Cardiac septum (tissue), 1 donor: ENCODE measurements around the gene TOR1AIP2. TPM values are rescaled to one million over a fixed set of nuclear protein-coding genes. Genes with fewer than 3 reads are reported as not detected.

Source experiments
- DNase-seq: peaks from one replicate; pipeline ENCODE4 v3.0.0-alpha.2; 2020; ENCODE audit warnings: low spot score
- intact Hi-C: fragments of 100-400 bp; cut with DNase I; formaldehyde crosslinking; loops from one replicate; pipeline ENCODE4 v1.14.0; 2022
- long read RNA-seq: library from polyadenylated mRNA; unstranded; transcript quantifications from one replicate; pipeline ENCODE4 v2.0.0, GENCODE V29; 2021
- total RNA-seq: library from RNA; stranded (reverse); fragmentation: NEBNext Ultra II Directional; extraction: Animal tissue kit (Norgen Biotek cat#: 25700); gene quantifications from one replicate; pipeline ENCODE4 v1.2.1, GENCODE V29; 2021
- donor health status: DM: no; HTN: no; CAD: no.

The TOR1AIP2 gene
- 45.5 TPM for total RNA-seq
- long read RNA-seq, full-length matches to known transcripts = 1 of 7 reads
- long read RNA-seq, partial matches to known transcripts = 0 of 7 reads
- long read RNA-seq, other reads (novel, unspliced or antisense) = 6 of 7 reads

DNA sequence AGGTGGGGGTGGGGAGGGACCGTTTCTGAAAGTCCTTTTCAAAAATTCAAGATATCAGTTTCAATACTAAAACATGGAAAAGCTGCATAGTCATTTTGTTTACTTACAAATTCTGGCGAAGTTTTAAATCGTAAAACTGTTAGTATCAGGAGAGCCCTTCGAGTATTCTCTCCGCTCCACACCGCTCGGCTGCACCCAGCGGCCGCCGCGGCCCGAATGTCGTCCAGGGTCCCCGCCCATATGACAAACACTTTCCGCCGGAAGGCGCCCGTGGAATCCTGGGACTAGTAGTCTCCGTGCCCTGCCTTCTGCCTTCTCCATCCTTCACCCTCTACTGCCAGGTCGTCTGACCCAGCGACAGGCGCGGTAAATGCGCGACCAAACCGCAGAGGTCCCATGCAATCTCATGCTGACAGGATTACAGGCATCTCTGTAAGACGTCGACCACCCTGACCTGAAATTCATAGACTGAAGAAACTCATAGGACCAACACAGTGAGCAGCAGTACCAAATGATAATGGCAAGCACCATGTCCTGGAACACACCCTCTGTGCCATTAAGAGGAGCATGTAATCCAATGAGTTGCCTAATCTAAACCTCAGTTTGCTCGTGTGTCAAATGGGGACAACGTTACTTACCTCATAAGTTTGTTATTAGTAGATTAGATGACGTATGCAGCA, at the start of gene TOR1AIP2:
TSS of gene TOR1AIP2 (minus strand) at position 218 of the 680 bp plus-strand sequence. CDS start 25,138 bp downstream, outside the sequence.
- intact Hi-C loops = no loop called here

DNA sequence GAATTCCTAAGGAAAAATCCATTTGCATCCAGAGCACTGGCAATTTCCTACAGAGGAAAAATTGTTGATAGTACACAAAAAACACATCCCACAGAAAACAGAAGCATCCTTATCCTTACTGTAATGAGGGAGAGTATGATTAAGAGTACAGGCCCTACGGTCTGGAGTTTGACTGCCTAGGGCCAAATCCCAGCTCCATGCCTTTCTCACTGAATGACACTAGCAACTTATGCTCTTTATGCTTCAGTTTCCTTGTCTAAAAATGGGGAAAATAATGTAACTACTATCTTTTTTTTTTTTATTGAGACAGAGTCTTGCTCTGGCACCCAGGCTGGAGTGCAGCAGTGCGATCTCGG, 49.2 kb upstream of the TOR1AIP2 start:
- no peak for DNase-seq
- intact Hi-C loops = no loop called here

More for the DNA sequence above, at the start of gene TOR1AIP2:
- DNase-seq = peak; percentile 98

DNA sequence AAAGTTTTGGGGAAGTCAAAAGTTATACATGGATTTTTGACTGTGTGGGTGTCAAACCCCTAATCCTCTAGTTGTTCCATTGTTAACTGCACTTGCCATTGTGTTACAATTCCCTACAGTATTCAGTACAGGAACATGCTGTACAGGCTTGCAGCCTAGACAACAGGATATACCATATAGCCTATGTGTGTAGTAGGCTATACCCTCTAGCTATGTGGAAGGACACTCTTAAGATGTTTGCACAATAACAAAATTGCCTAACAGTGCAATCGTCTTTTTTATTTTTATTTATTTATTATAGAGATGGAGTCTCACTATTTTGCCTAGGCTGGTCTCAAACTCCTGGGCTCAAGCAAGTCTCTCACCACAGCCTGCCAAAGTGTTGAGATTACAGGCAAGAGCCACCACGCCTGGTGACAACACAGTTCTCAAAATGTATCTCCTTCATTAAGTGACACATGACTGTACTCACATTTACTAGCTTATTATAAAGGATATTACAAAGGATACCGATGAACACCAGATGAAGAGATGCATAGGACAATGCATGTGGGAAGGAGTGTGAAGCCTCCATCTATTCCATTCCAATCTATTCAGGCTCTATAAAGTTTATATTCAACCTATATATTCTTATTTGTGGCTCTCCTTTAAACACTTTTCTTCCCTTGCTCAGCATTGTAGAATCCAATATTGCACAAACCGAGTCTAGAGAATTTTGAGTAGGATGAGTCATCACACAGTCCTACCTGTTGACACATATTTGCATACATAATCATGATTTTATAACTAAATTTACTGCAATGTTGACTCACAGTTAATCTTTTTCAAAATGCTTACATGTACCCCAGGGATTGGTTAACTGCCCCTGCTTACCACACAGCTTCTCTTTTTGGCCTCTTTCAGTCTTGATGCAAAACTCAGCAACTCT, 48.6 kb upstream of the TOR1AIP2 start:
- DNase-seq = no peak
- intact Hi-C loops = no loop called here

DNA sequence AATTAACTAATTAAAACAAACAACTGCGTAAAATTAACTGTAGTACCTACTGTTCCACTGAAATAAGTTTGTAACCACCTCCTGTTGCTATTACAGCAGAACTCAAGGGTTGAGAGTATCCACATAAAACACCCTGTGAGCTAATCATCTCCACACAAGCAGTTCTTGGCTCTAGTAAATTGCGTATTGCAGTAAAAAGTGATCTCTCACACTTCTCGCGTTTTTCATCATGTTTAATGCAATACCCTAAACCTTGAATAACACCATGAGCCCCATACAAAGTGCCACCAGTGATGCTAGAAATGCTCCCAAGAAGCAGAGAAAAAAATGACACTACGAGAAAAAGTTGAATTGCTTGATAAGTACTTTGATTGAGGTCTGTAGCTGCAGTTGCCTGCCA, 47.7 kb upstream of the TOR1AIP2 start:
- DNase-seq = no peak
- intact Hi-C loops = no loop called here

DNA sequence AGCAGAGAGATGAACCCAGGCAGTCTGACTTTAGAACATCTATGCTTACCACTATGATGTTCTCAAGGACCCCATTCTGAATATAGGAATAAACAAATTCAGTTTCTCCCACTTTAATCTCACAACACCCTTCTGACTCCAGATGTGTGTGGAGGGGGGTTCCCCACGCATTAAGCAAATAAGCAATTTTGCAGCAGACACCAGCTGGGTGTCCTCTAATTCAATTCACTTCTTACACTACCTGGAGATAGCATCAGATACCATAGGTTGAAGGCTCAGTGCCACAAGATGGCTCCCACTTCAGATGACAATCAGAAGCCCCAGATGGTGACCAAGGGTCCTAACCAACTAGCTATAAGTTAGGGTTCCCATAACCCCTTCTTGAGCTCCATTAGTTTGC, 46.7 kb upstream of the TOR1AIP2 start:
- intact Hi-C loops = no loop called here
- DNase-seq = no peak

DNA sequence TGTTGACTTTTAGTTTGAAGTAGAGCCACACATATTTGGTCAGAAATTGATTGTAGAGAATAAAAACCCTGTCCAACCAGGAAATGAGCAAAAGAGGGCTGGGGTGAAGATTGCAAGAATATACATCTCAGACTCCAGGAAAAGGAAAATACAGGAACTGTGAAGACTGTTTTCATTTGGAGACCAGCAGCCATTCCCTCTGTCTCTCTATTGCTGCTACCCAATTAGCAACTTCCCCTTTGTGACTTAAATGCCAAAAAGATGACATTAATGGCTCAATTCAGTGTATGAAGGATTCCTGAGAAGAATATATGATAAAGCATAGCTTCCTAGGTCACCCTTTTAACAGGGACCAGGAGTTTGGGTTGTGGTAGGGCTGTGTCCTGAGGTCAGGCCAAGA, 45.4 kb upstream of the TOR1AIP2 start:
- intact Hi-C loops = no loop called here
- no peak for DNase-seq

DNA sequence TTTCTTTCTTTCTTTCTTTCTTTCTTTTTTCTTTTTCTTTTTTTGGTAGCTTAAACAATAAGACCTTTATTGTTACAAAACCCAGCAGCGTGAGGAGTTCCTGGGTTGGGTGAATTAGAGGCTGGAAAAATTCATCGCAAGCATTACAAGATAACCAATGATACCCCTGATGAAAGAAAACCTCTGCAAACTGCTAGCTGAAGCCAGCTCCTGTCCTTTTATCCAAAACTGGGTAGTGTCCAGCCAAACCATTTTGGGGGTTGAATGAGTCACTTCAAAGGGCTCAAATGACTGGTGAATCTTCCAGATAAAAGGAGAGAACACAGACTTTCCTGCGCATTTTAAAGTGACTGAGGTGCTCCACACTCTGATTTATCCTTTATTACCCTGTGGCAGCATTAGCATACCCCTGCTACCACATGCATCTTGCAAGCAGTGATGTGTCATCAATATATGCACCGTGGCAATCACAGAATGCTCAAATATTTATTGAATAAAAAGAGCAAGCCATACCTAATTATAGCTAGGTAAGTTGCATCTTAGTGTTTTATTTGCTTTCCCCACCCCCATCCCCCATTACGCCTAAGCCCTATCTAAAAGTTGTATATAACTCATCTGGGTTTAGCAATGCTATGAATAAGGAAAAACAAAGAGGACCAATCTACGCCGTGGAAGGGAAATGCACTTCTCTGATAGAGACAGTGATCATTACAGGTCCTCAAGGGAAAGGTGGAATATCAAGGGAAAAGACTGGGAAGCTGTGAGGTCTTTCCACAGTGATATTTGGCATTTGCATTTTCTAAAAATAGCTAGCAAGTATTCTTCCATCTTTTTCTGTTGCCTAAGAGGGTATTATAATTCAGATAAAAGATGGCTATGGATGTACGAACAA, 44.6 kb upstream of the TOR1AIP2 start:
- intact Hi-C loops = no loop called here

DNA sequence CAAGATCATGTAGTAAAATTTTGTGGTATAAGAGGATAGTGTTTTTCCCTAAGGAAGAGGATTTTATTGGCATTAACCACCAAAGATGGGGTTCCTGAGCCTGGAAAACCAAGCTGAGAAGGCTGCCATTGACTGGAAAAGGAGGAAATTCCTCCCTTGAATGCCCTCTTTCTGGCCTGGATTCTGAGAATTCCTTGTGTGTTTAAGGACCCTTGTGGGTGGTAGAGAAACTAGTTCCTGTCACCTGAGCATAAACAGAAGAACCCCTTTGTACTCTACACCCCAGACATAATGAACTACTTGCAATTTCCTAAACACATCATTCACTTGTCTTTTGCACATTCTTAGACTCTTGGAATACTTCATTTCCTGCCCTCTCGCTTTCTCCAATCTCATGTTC, 43.9 kb upstream of the TOR1AIP2 start:
- intact Hi-C loops = no loop called here
- no peak for DNase-seq

More for the DNA sequence above, 44.6 kb upstream of the TOR1AIP2 start:
- no peak for DNase-seq

DNA sequence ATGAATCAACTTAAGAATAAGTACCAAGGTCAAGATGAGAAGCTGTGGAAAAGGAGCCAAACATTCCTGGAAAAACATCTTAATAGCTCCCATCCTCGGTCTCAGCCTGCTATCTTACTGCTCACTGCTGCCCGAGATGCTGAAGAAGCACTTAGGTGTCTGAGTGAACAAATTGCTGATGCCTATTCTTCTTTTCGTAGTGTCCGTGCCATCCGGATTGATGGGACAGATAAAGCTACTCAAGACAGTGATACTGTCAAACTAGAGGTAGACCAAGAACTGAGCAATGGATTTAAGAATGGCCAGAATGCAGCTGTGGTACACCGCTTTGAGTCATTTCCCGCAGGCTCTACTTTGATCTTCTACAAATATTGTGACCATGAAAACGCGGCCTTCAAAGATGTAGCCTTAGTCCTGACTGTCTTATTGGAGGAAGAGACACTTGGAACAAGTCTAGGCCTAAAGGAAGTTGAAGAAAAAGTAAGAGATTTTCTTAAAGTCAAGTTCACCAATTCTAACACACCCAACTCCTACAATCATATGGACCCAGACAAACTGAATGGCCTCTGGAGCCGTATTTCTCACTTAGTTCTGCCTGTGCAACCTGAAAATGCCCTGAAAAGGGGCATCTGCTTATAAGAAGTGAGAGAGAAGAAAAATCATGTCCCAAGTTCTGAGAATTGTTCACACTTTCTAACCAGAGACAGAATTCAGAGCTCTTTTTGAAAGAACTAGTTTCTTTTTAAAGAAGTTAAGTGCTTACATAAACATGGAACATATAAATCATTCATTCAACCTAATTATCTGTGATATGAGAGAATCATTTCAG, 40.2 kb upstream of the TOR1AIP2 start:
- no peak for DNase-seq

DNA sequence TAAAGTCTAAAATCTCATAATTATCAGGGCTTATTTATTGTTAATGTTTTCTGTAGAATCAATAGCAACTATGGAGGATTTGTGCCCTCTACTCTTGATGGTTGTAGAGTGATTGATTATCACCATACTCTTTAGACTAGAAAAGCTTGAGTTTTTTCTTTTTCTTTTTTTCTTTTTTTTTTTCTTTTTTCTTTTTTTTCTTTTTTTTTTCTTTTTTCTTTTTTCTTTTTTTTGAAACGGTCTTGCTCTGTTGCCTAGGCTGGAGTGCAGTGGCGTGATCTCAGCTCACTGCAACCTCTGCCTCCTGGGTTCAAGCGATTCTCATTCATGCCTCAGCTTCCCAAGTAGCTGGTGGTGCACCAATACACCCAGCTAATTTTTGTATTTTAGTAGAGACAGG, 34.2 kb upstream of the TOR1AIP2 start:
- no peak for DNase-seq
- intact Hi-C loops = no loop called here

More for the DNA sequence above, 40.2 kb upstream of the TOR1AIP2 start:
- intact Hi-C loops = no loop called here

DNA sequence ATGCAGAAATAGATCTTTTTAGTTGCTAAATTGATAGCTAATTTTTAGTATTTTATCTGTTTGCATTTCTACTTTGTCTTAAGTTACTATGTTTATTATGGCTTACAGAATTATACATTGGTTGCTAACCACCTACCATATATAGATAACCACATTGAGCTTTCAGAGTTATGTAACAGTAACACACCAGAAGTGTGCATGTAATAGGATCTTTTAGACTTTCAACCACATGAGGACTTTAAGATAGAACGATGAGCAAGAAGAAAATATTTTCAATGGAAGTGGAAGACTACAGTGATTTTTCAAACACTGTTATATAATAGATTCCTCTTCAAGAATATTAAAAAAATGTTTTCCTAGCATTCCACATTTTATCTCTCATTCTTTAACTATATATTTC, 33.3 kb upstream of the TOR1AIP2 start:
- intact Hi-C loops = no loop called here
- no peak for DNase-seq

DNA sequence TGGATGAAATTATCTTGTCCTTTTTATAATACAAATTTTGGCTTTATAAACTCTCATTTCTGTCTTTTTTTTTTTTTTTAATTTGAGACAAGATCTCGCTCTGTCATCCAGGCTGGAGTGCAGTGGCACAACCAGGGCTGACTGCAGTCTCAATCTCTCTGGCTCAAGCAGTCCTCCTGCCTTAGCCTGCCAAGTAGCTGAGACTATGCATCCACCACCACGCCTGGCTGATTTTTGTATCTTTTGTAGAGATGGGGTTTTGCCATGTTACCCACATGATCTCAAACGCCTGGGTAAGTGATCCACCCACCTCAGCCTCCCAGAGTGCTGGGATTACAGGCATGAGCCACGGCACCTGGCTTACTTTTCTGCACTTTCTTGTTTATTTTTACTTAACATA, 12.0 kb upstream of the TOR1AIP2 start:
- DNase-seq = no peak
- intact Hi-C loops = loop anchor here (10.0 kb wide), 1 partner anchor 265 kb away; the partner anchor contains the start of gene QSOX1

DNA sequence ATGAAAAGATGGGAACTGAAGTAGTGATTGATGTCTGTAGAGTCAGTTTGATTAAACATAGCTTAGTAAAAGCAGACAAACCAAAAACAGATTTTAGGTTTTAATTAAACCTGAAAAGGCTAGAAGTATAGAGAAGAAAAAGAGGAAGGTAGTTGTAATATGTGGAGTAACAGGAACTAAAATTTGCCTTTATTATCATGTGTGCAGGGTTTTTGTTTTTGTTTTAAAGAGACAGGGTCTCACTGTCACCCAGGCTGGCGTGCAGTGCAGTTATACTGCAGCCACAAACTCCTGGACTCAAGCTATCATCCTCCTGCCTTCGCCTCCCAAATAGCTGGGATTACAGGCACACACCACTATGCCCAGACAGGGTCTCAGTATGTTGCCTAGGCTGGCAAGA, 10.5 kb upstream of the TOR1AIP2 start:
- DNase-seq = no peak
- intact Hi-C loops = loop anchor here (10.0 kb wide), 1 partner anchor 267 kb away; the partner anchor contains the start of gene QSOX1

DNA sequence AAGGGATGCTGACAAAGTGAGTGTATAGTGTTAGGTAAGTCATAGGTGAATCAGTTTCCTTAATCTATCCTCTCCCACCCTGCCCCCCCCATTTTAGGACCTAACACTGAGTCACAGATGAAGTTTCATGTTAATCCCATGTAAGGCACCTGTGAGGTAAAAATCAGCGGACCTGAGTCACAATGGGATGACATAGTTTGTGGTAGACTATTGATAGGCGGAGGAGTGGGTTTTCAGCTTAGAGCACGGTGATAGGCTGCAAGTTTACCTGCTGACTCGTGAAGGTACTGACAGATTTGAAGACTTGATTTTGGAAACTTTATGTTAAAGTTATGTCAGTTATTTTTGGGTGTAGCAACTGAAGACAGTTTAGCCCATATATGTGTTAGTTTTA, 6.1 kb upstream of the TOR1AIP2 start:
- no peak for DNase-seq
- intact Hi-C loops = loop anchor here (10.0 kb wide), 1 partner anchor 271 kb away; the partner anchor contains the start of gene QSOX1

DNA sequence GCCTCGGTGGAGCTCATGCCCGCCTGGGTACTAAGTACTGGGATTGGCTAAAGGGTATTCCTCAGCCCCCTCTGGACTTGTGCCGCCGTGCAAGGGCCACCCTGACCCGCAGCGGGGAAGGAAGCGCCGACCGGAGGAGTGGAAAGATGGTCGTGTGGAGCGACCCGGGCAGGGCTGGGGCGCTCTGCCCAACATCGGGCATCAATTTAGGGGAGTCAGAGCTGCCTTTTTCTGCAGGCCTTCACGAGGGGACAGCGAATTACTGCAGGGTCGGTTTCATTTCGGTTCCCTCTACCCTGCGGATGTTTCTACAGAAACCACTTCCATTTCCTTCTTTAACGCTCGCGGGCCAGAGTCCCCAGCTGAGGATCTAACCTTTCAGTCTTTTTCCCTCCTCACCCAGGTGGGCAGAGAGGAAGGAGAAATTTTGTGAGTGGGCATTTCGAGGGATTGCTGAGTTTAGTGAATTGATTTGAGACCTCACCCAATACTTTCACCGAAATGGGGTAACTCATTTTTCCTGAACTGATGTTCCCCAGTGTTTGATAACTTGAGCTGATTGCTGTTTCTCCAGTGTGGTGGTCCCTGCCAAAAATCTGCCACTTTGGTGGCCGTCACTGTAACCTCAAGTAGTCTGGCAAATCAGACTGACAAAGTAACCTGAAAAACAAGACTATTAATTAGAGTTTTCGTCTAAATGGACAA, 5.6 kb upstream of the TOR1AIP2 start:
- intact Hi-C loops = loop anchor here (10.0 kb wide), 1 partner anchor 272 kb away; the partner anchor contains the start of gene QSOX1
- peak; percentile 75 for DNase-seq

DNA sequence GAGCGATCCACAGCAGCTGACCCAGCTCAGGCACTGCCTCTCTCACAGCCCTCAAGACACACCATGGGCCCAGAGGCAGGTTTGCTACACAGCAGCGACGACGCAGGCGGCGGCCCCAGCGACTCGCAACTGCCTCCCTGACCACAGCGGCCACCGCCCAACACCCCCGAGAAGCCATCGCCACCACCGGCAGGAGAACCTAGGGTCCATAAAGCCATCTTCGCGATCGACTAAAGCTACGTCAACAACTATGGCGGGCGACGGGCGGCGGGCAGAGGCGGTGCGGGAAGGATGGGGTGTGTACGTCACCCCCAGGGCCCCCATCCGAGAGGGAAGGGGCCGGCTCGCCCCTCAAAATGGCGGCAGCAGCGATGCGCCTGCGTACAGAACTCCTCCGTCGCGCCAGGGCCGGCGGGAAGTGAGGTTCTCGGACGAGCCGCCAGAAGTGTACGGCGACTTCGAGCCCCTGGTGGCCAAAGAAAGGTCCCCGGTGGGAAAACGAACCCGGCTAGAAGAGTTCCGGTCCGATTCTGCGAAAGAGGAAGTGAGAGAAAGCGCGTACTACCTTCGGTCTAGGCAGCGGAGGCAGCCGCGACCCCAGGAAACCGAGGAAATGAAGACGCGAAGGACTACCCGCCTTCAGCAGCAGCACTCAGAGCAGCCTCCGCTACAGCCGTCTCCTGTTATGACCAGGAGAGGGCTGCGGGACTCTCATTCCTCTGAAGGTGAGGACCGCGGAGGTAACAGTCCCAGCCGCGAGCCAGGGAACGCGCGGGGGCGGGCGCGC, 4.8 kb upstream of the TOR1AIP2 start, which contains the start of gene TOR1AIP1:
TSS of gene TOR1AIP1 (plus strand) at position 33 of the 787 bp plus-strand sequence. CDS start at position 251, 218 bp downstream.
- intact Hi-C loops = loop anchor here (1.0 to 10.0 kb wide), 2 partner anchors 72 to 272 kb away; partner anchors contain the start of genes CEP350 and QSOX1

More for the DNA sequence above, 4.8 kb upstream of the TOR1AIP2 start, which contains the start of gene TOR1AIP1:
- peak; percentile 98 for DNase-seq
